GM21423 (cell line): ENCODE results near the gene WDR86.
A peak's percentile ranks its signal among the peaks of the same experiment; 100 is the strongest.

Experiments
- ATAC-seq: cut with Tn5 transposase; IDR thresholded peaks from one replicate; pipeline ENCODE4 v1.9.1; 2021; ENCODE audit warnings: mild to moderate bottlenecking, moderate library complexity; ENCODE audit not compliant: unreplicated experiment

WDR86 gene

DNA sequence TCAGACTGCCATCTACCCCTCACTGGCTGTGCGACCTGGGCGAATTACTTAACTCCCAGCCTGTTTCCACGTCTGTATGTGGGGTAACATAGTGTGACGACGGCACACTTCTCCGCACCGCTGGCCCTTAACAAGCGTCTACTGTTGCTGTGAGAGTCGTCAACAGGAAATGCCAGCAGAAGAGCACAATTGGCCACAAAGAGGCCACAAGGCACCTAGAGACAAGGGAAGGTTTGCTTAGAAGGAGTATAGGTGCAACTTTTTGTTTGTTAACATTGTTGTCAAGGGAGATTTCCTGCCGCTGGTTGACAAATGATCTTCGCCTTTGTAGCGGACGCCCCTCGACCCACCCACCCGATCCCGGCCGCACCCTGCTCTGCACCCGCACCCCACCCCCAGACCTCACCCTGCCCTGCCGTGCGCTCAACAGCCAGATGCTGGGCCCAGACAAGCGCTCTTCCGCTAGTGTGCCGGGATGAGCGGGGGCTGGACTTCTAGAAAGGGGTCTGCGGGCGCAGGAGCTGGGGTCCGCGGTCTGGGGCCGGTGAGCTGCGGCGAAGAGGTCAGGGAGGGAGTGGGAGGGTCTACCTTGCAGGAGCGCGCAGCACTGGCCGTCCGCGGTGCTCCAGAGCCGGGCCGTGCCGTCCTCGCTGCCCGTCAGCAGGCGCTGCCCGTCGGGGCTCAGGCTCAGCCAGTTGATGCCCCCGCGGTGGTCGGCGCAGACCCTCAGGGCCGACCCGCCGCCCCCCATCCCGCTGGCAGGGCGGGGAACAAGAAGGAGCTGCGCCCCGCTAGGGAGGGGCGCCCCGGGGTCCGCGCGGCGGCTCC lies 785 bp downstream of the WDR86 start:
- ATAC-seq: no peak

DNA sequence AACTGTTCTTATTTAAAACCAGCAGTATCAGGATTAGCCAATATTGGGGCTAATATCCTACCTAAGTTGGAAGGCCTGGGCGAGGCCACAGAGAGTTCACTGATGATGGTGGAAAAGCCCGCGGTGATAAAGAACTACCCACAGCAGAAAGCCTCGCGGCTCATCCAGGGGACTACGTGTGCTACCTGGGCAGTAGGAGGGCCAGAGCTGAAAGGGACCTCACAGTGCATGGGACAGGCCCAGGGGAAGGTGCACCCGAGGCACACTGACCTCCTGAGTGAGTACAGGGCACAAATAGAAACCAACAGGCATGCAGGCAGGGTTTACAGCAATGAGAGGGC lies 1.4 kb downstream of the WDR86 start:
- ATAC-seq: no peak

DNA sequence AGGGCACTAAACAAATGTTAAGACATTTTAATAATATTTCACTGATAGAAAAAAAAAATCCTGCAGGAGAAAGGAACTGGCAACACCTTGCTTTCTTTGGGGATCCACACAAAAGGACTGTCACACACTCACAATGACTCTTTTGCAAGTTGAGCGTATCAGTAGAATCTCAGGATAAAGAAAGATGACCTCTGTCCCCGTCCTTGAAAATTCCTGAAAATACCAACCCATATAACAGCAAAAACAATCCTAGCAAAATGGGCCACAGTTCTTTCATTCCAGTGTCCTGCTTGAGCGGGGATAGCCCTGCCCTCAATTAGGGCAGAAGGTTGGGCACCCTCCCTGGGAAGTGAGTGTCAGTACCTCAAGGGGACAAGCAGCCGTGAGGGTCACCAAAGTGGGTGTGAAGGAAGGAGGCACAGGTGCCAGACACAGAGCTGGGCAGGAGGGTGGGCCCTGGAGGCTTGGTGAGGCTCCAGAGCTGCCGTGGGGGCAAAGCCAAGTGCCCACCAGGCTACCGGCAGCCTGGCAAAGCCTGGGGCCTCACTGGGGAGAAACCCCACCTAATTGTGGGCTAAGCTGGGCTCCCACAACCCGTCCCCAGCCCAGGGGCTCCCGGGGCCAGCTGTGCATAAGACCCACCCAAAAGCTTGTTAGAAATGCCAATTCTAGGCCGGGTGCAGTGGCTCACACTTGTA lies 2.8 kb downstream of the WDR86 start:
- no peak for ATAC-seq

DNA sequence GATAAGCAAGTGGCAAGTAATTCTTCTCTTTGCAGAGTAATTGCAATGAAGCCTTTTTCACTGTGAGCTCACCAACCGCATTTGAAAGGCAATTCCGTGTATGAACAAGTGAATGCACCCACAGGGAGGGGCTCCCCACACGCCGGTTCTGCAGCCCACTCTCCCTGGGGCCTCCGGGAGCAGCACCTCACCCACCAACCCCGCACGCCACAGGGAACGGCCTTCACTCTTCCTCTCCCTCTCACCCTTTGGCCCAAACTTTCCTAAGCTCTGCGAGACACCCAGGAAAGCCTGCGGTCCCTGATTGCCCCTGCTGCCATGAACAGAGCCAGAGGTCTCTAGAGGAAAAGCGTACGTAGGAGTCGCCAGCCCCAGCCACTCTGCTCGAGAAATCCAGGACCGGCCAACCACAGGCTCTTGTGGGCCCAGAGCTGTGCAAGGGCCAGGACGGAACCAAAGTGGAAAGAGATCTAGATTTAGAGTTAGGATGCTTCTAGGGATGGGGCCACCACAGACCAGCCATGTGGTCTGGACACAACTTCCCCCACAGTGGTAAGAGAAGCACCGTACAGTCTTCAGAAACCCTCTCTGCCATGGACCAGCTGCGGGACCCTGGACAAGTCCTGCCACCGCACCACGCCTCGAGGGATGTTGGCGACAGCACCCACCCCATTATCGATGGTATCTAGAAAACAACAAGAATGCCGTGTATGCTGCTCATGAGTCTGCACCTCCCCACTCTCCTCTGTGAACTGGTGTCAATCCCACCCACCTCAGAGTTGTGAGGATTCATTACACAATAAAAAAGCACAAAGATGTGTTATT lies 3.6 kb downstream of the WDR86 start:
- ATAC-seq: no peak

DNA sequence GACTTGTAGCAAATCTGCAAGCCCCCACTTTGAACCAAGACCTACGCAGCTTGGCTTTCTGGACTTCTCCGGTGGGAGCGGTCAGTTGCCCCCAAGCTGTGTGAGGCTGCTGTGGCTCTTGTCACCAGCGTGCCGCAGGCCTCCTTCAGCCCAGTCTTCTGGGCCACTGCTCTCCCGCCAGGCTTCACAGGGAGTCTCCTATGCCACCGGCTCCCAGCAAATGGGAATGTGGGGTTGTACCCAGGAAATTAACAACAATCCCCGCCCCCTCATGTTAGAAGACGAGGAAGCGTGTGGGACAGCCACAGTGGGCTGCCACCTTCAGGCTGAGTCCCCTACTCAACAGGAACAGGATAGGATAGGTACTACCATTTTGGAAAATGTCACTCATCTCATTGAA lies 4.2 kb downstream of the WDR86 start:
- no peak for ATAC-seq

DNA sequence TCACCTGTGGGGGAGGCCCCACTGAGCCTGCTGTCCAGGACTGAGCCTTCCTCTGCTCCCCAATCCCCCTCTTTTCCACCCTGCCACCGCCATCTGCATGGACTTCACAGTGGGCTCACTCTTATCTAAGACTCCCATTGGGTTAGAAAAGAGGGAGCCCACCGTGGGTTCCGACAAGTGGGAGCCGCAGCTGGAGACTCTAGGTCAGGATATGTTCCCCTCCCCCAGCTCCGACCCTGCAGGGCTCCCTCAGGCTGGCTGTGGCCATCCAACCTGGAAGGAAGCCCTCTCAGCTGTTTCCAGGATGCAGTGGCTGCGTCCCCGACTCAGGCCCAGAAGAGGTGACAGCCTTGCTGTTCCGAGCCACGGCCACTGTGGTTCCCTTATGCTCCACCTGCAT lies 4.8 kb downstream of the WDR86 start:
- ATAC-seq: no peak

DNA sequence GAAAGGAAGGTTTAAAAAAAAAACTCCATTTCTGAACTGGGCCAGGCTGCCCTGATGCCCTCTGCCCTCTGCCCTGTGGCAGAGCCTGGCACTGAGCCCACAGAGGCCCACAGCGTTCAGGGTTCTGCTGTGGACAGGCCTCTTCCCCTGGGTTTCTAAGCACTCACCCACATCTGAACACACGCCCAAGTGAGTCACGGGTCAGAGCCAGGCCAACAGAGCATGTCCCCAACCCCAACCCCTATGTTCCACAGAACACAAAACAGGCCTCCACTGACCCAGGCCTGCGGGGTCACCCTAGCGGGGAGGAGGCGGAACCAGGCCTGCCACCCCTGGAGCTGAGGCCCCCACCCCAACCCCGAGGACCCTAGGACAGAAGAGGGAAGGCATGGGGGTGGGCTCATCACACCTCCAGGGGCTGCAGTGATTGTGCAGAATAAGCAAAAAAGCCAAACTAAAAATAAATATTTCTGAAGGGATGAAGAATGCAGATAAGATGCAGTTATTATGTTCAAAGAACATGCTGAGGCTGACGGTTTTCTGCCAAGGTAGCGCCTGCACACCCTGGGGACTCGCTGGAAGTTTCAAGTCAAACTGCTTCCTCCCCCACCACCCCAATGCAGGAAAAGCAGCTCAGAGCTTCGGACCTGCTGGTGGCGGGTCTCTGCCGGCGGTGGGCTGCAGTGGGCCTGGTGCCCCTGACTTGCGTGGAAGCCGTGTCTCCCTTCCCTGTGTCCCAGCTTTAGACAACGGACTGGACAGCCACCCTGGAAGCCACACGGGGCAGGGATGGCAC lies 5.4 kb downstream of the WDR86 start:
- ATAC-seq: no peak

DNA sequence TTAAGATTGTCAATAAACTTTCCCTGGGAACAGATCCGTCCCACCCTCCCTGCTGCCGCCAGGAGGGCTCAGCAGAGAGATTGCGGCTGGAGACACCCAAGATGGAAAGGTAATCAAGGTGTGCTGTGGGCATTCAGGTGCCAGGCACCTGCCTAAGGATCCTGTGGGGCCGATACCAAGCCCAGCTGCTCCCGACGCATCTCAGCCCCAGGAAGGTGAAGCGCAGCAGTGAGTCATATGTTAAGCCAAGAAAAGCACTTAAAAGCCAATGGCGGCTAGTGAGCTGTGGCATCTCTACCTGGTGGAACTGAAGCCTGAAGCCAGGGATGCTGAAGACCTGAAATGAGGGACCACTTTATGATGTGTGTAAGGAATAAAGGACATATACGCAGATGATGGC lies 6.1 kb downstream of the WDR86 start:
- no peak for ATAC-seq

DNA sequence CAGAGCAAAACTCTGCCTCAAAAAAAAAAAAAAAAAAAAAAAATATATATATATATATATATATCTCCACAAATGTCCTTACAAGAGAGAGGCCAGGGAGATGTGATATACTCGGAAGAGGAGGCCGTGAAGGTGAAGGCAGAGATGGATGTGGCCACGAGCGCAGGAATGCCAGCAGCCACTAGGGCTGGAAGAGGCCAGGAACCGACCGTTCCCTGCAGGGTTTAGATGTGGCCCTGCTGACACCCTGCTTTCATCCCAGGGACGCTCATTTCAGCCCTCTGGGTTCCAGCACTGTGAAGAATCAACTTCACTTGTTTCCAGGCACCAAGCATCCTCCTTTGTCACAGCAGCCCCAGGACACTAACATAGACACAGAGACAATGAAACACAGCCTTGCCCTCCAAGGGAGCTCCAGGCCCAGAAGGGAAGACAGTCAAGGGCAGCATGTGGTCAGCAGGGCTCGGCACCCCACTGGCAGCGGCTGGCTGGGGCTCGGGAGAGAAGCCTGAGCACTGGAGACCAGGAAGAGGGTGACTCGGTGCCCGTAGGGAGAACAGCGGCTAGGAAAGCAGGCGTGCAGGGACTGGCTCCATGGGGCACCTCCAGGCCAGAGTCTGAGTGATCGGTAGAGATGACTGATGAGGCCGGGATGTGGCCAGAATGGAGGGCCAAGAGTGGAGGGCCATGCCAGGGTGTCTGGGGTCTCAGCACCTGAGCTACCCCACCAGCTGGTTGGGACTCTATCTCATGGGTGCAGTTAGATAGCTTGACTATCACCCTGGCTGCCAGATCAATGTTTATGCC lies 7.6 kb downstream of the WDR86 start:
- no peak for ATAC-seq

DNA sequence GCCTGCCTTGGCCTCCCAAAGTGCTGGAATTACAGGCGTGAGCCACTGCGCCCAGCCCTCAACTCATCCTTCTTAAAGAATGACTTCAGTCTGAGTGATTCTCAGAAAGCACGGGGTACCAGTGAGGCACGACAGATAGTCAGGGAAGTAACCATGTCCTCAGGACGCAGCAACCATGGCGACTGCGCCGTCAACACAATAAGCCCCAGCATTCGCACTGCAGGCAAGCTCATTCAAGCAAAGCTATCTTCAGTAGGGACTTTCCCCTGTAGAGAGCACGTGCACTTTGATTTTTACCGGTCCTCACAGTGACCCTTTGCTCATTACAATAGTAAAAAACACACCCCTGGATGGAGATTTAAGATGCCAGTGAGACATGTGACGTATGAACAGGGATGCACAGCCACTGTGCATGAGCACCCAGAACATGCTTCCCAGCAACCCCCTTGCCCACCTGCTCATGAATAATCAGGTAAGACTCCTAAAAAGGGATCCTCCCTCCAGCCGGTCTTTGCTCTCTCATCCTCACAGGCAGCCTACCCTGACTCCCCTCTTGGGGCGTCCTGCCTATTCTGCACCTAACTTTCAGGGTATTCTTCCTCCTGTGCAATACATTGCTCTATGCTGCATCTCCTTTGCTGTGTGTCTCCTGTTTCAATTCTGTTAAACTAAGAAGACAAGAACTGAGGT lies 9.1 kb downstream of the WDR86 start:
- peak; percentile 54 for ATAC-seq

DNA sequence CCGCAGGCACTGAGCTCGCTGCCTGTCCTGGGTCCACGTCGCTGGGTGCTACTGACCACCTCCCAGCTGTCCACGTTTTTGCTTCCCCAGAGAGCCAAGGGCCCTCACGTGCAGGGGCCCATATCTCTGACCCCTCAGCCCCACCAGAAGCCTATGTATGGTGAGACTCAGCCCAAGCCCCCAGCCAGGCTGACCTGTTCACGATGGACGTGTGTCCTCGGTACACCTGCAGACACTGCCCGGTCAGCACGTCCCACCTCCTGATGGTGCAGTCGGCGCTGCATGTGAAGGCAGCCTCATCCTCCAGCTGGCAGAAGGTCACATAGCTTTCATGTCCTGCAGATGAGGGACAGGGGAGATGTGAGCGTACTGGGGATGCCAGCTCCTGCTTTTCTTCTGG lies 9.9 kb downstream of the WDR86 start:
- no peak for ATAC-seq

DNA sequence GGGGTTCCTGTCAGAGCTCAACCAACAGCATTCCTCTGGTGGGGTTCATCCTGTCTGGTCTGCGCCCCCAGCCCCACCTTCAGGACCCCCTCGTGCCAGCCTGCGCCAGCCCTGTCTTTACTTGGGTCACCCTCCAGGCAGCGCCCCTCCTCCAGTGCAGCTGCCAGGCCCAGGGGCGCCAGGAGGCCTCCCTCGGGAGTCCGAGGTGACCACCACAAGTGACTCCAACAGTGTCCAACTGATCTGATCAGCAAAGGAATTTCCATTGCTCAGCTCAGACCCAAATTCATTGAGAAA lies 10.6 kb downstream of the WDR86 start:
- no peak for ATAC-seq

DNA sequence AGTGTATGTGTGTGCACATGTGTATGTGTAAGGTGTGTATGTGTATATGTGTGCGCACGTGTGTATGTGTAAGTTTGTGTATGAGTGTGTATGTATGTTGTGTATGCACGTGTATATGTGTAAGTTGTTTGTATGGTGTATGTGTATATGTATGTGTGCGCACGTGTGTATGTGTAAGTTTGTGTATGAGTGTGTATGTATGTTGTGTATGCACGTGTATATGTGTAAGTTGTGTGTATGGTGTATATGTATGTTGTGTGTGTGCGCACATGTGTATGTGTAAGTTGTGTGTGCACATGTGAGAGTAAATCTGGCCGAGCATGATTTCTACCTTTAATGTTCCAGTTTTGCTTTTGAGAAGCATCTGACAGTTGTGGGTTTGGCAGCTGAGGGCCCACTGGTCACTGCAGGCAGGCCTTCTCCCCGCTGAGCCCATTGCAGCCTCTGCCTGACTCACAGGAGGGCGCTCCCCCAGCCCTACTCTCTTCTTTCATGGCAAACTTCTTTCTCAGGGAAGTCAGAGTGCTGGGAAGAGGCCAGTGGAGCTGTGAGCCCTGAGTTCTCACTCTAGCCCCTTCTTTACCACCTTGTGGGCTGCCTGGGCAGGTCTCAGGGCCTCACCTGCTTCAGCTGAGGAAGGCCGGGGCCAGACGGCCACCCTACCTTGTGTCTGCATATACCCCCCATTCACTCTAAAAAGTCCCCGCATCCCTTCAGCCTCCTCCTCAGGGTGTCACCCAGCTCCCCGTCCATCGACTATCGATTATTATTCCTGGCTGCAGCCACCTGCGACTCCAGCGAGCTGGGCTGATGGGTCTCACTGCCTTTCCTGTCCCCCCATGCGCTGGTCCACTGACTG lies 11.2 kb downstream of the WDR86 start:
- no peak for ATAC-seq

DNA sequence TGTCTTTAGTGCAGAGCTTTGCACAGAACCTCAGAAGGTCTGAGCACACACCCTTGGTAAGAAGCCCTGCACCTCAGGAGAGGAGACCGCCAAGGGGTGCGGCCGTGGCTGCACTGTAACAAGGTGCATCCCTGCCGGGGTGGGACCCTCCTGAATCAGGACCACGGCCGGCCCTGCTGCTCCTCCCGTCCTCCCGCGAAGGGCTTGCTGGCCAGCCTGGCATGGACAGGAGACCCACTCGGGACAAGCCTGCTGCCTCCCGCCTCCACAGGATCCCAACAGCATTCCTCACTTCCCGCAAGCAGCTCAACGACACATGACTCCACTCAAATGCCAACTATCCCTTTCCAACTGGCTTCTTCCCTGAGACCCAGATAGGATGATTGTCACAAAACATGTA lies 12.8 kb downstream of the WDR86 start:
- ATAC-seq: no peak

DNA sequence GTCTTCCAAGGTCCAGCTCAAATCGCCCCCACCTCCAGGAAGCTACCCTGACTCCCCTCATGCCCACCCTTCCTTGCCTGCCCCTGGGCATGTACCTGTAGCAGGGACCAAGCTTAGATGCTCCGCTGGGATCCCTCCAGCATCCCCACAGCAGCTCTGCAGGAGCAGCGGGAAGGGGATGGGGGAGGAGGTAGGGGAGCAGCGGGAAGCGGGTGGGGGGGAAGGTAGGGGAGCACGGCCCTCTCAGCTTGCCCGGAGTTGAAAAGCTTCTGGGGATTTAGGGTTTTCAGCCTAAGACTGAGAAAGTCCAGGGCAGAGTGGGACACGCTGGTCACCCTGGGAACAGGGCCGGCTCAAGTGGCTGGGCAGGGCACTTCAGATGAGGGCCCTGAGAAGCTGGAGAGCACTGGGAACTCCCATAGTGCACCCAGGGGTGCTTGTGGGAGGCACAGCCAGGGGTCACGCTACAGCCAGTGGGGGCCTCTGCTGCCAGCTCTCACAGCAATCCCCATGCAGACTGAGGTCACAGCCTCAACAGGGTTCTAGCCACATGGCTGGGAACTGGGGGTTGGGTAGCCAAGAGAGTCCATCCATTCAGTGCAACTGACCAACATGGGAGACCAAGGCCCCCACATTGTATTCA lies 13.4 kb downstream of the WDR86 start:
- ATAC-seq: no peak

DNA sequence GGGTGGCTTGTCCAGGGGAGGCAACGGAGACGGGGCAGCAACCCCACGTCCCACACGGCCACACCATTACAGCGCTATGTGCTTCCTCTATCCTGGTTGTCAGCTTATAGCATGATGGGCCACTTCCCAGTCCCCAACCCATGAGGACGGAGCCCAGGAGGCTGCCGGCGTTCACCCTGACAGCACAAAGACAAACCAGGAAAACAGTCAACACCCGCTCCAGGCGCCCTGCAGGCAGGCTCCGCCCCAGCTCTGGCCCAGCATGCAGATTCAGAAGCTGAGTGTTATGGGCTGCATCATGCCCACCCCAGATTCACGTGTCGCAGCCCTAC lies 14.8 kb downstream of the WDR86 start:
- ATAC-seq: no peak

DNA sequence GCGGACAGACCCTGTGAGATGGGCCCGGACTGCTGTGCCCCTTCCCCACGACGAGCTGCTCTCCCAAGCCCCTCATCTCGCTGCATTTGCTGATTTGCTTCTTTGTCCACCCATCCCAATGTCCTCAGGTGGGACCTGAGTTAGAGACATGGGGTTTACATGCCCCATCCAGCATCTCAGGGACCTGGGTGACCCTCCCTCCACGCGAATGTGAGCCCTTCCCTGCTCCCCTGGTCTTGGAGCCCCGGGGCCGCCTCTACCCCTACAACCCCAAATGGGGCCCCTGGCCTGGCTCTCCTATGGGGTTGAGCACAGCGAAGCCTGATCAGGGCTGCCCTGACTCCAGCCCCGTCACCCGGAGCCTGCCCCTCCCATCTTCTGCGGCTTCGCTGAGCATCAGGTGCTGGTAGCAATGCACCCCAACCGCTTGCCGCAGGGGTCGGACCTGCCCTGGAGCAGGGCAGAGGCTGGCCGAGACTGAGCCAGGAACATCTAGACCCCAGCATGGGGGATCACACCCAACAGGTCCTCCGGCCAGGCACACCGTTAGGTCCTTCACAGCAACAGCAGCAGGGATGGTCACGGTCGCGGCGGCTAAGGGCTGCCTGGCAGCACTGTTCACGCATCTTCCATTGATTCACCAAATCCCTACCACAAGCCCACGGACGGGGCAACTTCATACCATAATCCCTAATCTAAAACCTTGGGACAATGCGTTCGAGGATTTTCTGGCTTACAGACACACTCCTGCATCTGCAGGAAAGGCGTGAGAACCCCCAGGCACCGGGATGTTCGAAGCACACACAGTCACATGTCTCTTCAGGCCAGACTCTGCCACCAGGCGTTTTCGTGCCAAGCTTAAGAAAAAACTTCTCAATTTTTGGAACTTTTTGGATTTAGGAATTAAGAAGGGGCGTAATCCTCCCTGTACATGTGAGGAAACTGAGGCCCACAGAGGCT lies 15.5 kb downstream of the WDR86 start:
- ATAC-seq: no peak
